Activated T-cell treated with anti-CD3 and anti-CD28 coated beads, Interleukin-2, amount 50 U/mL, for 72 hours (primary cell): ENCODE measurements around the gene LCN1. TPM values are rescaled to one million over a fixed set of nuclear protein-coding genes. Genes with fewer than 3 reads are reported as not detected.
A peak's percentile ranks its signal among the peaks of the same experiment; 100 is the strongest.

Experiments used
- ATAC-seq, 2 donors: fragments of 150-1000 bp; cut with Tn5 transposase; replicated peaks in 1 of 2; 2 replicates each; pipeline ENCODE4 v1.10.0; 2021; ENCODE audit warnings: moderate library complexity in 2 of 2, mild to moderate bottlenecking in 1 of 2
- DNase-seq, 2 donors: peaks; one replicate each; pipeline ENCODE4 v3.0.0; 2021 to 2022; ENCODE audit warnings: mixed read lengths in 1 of 2
- H3K27ac Mint-ChIP-seq: one replicate; pipeline ENCODE4 v1.8.0; 2022; ENCODE audit warnings: mild to moderate bottlenecking, moderate library complexity, mixed read lengths
- H3K27me3 Mint-ChIP-seq: one replicate; pipeline ENCODE4 v1.8.0; 2022; ENCODE audit warnings: low read depth, mixed read lengths
- H3K36me3 Mint-ChIP-seq, 2 donors: one replicate each; pipeline ENCODE4 v1.8.0; 2022; ENCODE audit warnings: mixed read lengths in 2 of 2, mild to moderate bottlenecking in 1 of 2; ENCODE audit not compliant: insufficient read depth in 2 of 2
- H3K4me1 Mint-ChIP-seq: one replicate; pipeline ENCODE4 v1.8.0; 2022; ENCODE audit warnings: low read depth, mixed read lengths
- H3K4me3 Mint-ChIP-seq, 2 donors: one replicate each; pipeline ENCODE4 v1.8.0; 2022; ENCODE audit warnings: mild to moderate bottlenecking in 2 of 2, mixed read lengths in 2 of 2, moderate library complexity in 2 of 2
- H3K9me3 Mint-ChIP-seq, 2 donors: one replicate each; pipeline ENCODE4 v1.8.0; 2022; ENCODE audit warnings: mixed read lengths in 2 of 2
- total RNA-seq, 2 donors: library from RNA; stranded (reverse); gene quantifications; one replicate each; pipeline ENCODE4 v1.2.3, GENCODE V29; 2022

The LCN1 gene
- total RNA-seq, 2 donors from 2014 or later: not detected

- H3K36me3 Mint-ChIP-seq: no peaks in the 10 kb centered on the region
- no peak for ATAC-seq
- H3K27me3 Mint-ChIP-seq: no peaks in the 10 kb centered on the region
- no peaks in the 10 kb centered on the region for H3K9me3 Mint-ChIP-seq
- no peak for DNase-seq
- H3K4me3 Mint-ChIP-seq: no peak overlapping the region
- H3K4me1 Mint-ChIP-seq: no peaks in the 10 kb centered on the region
- H3K27ac Mint-ChIP-seq: no peak overlapping the region
Observed at GRCh38 chr9:135494791-135495559, 26.3 kb upstream of the LCN1 start.

GRCh38 chr9:135498381-135499126 is 22.7 kb upstream of the LCN1 start:
- H3K27me3 Mint-ChIP-seq: no peaks in the 10 kb centered on the region
- ATAC-seq (no peak), DNase-seq (no peak)
- peaks cover 14% of the 10 kb centered on the region for H3K4me1 Mint-ChIP-seq
- H3K4me3 Mint-ChIP-seq: peak overlapping the region in 1 of 2 donors; percentile 98
- H3K9me3 Mint-ChIP-seq: no peaks in the 10 kb centered on the region
- H3K36me3 Mint-ChIP-seq: peaks cover 2 to 7% of the 10 kb centered on the region in 2 donors
- no peak overlapping the region for H3K27ac Mint-ChIP-seq

DNA sequence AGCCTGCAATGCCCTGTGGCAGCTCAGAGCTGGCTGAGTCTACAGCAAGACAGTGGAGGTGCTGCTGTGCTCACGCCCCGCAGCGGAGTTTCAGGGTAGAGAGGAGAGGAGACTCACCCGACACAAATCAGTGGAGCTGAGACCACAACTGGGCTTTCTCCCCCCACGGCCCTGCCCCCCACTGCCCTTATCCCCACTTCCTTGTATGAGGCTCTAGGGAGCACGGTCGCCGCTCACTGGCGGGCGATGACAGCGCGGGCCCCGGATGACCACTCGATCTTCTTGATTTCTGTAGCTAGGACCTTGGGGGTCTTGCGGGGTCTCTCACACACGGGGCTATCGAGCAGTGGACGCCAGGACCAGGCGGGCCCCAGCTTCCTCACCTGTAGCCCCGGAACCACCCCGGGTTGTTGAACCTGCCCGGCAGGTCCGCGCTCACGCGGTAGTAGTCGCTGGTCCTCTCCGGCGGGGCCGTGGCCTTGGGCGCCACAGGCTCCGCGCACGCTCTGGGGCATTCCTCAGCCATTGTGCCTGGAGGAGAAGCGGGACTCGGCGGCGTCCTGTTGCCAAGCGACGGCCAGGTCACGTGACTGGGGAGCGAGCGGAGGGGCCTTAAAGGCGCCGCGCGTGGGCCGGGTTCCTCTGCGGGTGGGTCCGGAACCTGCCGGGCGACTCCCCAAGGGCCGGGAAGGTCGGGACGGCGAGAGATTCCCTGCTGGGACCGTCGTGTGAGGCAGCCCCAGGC is 21.7 kb upstream of the LCN1 start:
- H3K4me1 Mint-ChIP-seq: peaks cover 16% of the 10 kb centered on the region
- peak overlapping the region; percentile 90 to 98 for H3K4me3 Mint-ChIP-seq
- peak overlapping the region; percentile 46 for H3K27ac Mint-ChIP-seq
- H3K36me3 Mint-ChIP-seq: peaks cover 2 to 8% of the 10 kb centered on the region in 2 donors
- peak; percentile 52 to 63 for ATAC-seq
- H3K9me3 Mint-ChIP-seq: no peaks in the 10 kb centered on the region
- H3K27me3 Mint-ChIP-seq: no peaks in the 10 kb centered on the region
- DNase-seq: peak; percentile 85 to 91

- H3K4me1 Mint-ChIP-seq: peaks cover 17% of the 10 kb centered on the region
- DNase-seq: no peak
- peaks cover 2 to 8% of the 10 kb centered on the region in 2 donors for H3K36me3 Mint-ChIP-seq
- H3K27ac Mint-ChIP-seq: no peak overlapping the region
- no peaks in the 10 kb centered on the region for H3K27me3 Mint-ChIP-seq
- no peaks in the 10 kb centered on the region for H3K9me3 Mint-ChIP-seq
- peak overlapping the region; percentile 90 to 98 for H3K4me3 Mint-ChIP-seq
- peak in 1 of 2 donors; percentile 6 for ATAC-seq
Observed at GRCh38 chr9:135500071-135500524, 21.1 kb upstream of the LCN1 start.

GRCh38 chr9:135500525-135501260 is 20.5 kb upstream of the LCN1 start, which contains the start of gene MRPS2:
MRPS2 (plus strand) TSS chr9:135500682; CDS start chr9:135500711, 29 bp downstream.
- H3K36me3 Mint-ChIP-seq: peaks cover 2 to 8% of the 10 kb centered on the region in 2 donors
- DNase-seq (peak; percentile 91 to 93), ATAC-seq (peak; percentile 96)
- H3K27ac Mint-ChIP-seq: peak within 1 kb of the TSS; percentile 46
- H3K4me1 Mint-ChIP-seq: peaks cover 17% of the 10 kb centered on the region
- H3K27me3 Mint-ChIP-seq: no peaks in the 10 kb centered on the region
- peak within 1 kb of the TSS; percentile 90 to 98 for H3K4me3 Mint-ChIP-seq
- no peaks in the 10 kb centered on the region for H3K9me3 Mint-ChIP-seq

GRCh38 chr9:135501261-135502167 is 19.7 kb upstream of the LCN1 start:
- Mint-ChIP-seq H3K27ac (peak overlapping the region; percentile 88), H3K36me3 (peaks cover 2 to 8% of the 10 kb centered on the region in 2 donors), H3K9me3 (no peaks in the 10 kb centered on the region), H3K4me3 (peak overlapping the region; percentile 90 to 98), H3K27me3 (no peaks in the 10 kb centered on the region), H3K4me1 (peaks cover 17% of the 10 kb centered on the region)
- ATAC-seq (no peak), DNase-seq (no peak)

DNA sequence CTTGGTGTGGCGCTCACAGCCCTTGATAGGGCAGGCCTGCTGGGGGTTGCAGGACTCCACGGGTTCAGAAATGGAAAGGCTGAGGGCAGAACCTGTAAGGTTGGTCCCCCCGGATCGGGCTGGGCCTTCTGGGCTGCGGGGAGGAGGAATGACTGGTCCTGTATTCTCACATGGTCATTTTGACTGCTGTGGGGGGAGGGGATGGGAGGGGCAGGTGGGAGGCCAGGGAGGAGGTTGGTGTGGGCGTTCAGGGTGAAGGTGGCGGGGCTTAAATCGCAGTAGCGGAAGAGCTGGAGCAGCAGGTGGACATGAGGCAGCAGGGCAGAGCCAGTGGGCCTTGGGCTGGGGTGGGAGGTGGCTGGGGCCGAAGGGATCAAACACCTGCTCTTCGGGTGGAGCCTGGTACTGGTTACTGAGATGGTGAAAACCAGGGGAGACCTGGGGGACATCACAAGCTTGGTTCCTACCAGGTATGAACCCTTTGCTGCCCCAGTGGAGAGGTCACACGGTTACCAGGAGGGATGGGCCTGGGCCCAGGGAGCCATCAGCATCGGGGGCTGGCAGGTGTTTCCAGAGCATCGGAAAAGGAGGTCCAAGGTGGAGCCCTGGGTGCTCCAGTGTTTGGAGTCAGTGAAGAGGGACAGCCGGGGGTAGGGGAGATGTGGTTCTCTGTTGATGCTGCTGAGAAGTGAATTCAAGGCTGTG is 18.9 kb upstream of the LCN1 start:
- ATAC-seq: no peak
- Mint-ChIP-seq H3K4me1 (peaks cover 17% of the 10 kb centered on the region), H3K27me3 (no peaks in the 10 kb centered on the region), H3K9me3 (no peaks in the 10 kb centered on the region), H3K36me3 (peaks cover 2 to 8% of the 10 kb centered on the region in 2 donors), H3K4me3 (peak overlapping the region; percentile 90 to 98), H3K27ac (peak overlapping the region; percentile 38)
- no peak for DNase-seq

DNA sequence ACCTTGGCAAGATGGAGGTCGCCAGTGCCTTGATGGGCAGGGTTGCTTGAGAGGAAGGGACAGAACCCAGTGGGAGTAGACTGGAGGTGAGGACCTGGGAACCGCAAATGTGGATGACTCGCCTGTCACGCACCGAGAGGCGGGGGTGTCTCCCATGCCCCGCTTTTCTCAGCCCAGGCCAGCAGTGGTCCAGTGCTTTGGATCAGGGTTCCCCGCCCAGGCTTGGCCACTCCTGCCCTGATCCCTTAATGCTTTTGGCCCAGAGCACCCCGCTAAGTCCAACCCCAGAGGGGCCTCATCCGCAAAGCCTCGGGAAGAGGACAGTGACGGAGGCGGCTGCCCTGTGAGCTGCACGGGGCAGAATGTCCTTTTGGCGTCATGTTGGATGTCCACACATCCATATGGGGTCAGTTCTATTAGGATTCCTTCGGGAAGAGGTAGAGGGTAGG is 18.3 kb upstream of the LCN1 start:
- H3K36me3 Mint-ChIP-seq: peaks cover 2 to 8% of the 10 kb centered on the region in 2 donors
- ATAC-seq: no peak
- peak overlapping the region in 1 of 2 donors; percentile 98 for H3K4me3 Mint-ChIP-seq
- no peaks in the 10 kb centered on the region for H3K27me3 Mint-ChIP-seq
- H3K4me1 Mint-ChIP-seq: peaks cover 17% of the 10 kb centered on the region
- H3K27ac Mint-ChIP-seq: no peak overlapping the region
- no peak for DNase-seq
- no peaks in the 10 kb centered on the region for H3K9me3 Mint-ChIP-seq

DNA sequence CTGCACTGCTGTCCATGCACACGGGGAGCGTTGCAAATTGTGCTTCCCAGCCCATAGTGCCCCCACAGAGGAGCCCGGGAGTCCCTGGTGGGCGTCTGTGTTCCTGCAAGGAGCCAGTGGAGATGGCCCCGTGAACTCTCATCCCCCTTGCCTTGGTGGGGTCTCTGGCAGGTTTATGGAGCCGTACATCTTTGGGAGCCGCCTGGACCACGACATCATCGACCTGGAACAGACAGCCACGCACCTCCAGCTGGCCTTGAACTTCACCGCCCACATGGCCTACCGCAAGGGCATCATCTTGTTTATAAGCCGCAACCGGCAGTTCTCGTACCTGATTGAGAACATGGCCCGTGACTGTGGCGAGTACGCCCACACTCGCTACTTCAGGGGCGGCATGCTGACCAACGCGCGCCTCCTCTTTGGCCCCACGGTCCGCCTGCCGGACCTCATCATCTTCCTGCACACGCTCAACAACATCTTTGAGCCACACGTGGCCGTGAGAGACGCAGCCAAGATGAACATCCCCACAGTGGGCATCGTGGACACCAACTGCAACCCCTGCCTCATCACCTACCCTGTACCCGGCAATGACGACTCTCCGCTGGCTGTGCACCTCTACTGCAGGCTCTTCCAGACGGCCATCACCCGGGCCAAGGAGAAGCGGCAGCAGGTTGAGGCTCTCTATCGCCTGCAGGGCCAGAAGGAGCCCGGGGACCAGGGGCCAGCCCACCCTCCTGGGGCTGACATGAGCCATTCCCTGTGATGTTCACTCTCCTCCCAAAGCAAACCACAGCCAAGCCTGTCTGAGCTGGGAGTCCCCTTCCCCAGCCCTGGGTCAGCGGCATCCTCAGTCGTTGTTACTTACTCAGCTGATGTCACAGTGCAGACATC is 17.6 kb upstream of the LCN1 start:
- peaks cover 2 to 8% of the 10 kb centered on the region in 2 donors for H3K36me3 Mint-ChIP-seq
- ATAC-seq (no peak), DNase-seq (no peak)
- H3K27me3 Mint-ChIP-seq: no peaks in the 10 kb centered on the region
- H3K9me3 Mint-ChIP-seq: no peaks in the 10 kb centered on the region
- no peak overlapping the region for H3K27ac Mint-ChIP-seq
- H3K4me1 Mint-ChIP-seq: peaks cover 17% of the 10 kb centered on the region
- no peak overlapping the region for H3K4me3 Mint-ChIP-seq
